Activated T-helper 1 cell treated with Interleukin-2 at 50 U/mL for 16 hours (primary cell): ENCODE measurements around the gene EMC6.
"Not testable (repeated sequence)": the region's sequence is repeated elsewhere in the genome, so short reads cannot be mapped to it uniquely, and the experiment has no call there.

Source experiments
- DNase-seq: peaks from one replicate; pipeline ENCODE4 v3.0.0-alpha.2; 2020; ENCODE audit warnings: low read depth

Gene EMC6

GRCh38 chr17:3681565-3681964, 13.0 kb downstream of the EMC6 start:
- DNase-seq = no peak

GRCh38 chr17:3682033-3682432, 13.4 kb downstream of the EMC6 start:
- no peak for DNase-seq

- DNase-seq = peak; percentile 33
These were observed 14.5 kb downstream of the EMC6 start for GRCh38 chr17:3683054-3683511.

GRCh38 chr17:3685174-3685573, 16.6 kb downstream of the EMC6 start:
- no peak for DNase-seq

GRCh38 chr17:3688027-3688553, 19.5 kb downstream of the EMC6 start:
- no peak for DNase-seq

GRCh38 chr17:3688852-3689261, 20.2 kb downstream of the EMC6 start:
- no peak for DNase-seq

GRCh38 chr17:3689262-3690093, 20.9 kb downstream of the EMC6 start:
- DNase-seq = no peak

GRCh38 chr17:3690094-3690715, 21.6 kb downstream of the EMC6 start:
- no peak for DNase-seq

- DNase-seq = no peak
These were observed 23.0 kb downstream of the EMC6 start for GRCh38 chr17:3691617-3692067.

GRCh38 chr17:3692346-3692745, 23.7 kb downstream of the EMC6 start:
- DNase-seq = no peak

- no peak for DNase-seq
These were observed 24.5 kb downstream of the EMC6 start for GRCh38 chr17:3693141-3693540.

GRCh38 chr17:3693829-3694231, 25.2 kb downstream of the EMC6 start:
- no peak for DNase-seq

GRCh38 chr17:3695129-3695722, 26.6 kb downstream of the EMC6 start:
- DNase-seq = no peak

- DNase-seq = peak; percentile 21
These were observed 27.3 kb downstream of the EMC6 start, which contains the start of gene P2RX5 for GRCh38 chr17:3695723-3696411. Gene P2RX5, minus strand, starts transcription at chr17:3696155. Its CDS starts 150 bp downstream, at chr17:3696005.

GRCh38 chr17:3697103-3697476, 28.5 kb downstream of the EMC6 start:
- no peak for DNase-seq

GRCh38 chr17:3698139-3698538, 29.5 kb downstream of the EMC6 start:
- no peak for DNase-seq

GRCh38 chr17:3699951-3700350, 31.3 kb downstream of the EMC6 start:
- DNase-seq = no peak

- DNase-seq = not testable (repeated sequence)
These were observed 33.5 kb downstream of the EMC6 start for GRCh38 chr17:3702041-3702539.

GRCh38 chr17:3704931-3705717, 36.5 kb downstream of the EMC6 start:
- DNase-seq = no peak

- not testable (repeated sequence) for DNase-seq
These were observed 37.0 kb downstream of the EMC6 start for GRCh38 chr17:3705718-3705984.

- no peak for DNase-seq
These were observed 39.8 kb downstream of the EMC6 start for GRCh38 chr17:3708366-3708765.
